Hepatocyte (in vitro differentiated cells): ENCODE measurements around the gene ZNF300. TPM values are rescaled to one million over a fixed set of nuclear protein-coding genes. Genes with fewer than 3 reads are reported as not detected.

Source experiments
- DNase-seq: peaks from one replicate; pipeline ENCODE4 v3.0.0-alpha.2; 2016; ENCODE audit warnings: low spot score
- H2AFZ ChIP-seq: fragments of 200-600 bp; sonication (generic); 2 replicates; pipeline ENCODE4 v1.6.0; 2016; ENCODE audit warnings: antibody characterized with exemption, mild to moderate bottlenecking
- H3K27ac ChIP-seq: fragments of 200-600 bp; sonication (generic); 2 replicates; pipeline ENCODE4 v1.5.1; 2016; ENCODE audit warnings: mild to moderate bottlenecking
- H3K27me3 ChIP-seq: fragments of 200-600 bp; sonication (generic); 2 replicates; pipeline ENCODE4 v1.6.1; 2016
- H3K36me3 ChIP-seq: fragments of 200-600 bp; sonication (generic); replicated peaks from 2 replicates; pipeline ENCODE4 v1.5.1; 2016; ENCODE audit warnings: low read depth; ENCODE audit not compliant: insufficient read depth
- H3K4me1 ChIP-seq: fragments of 200-600 bp; sonication (generic); 2 replicates; pipeline ENCODE4 v1.5.1; 2016; ENCODE audit warnings: mild to moderate bottlenecking, moderate library complexity; ENCODE audit not compliant: insufficient read depth
- H3K4me2 ChIP-seq: fragments of 200-600 bp; sonication (generic); 2 replicates; pipeline ENCODE4 v1.6.0; 2016
- H3K4me3 ChIP-seq: fragments of 200-600 bp; sonication (generic); 2 replicates; pipeline ENCODE4 v1.5.1; 2016; ENCODE audit warnings: mild to moderate bottlenecking
- H3K79me2 ChIP-seq: fragments of 200-600 bp; sonication (generic); 2 replicates; pipeline ENCODE4 v1.6.0; 2017; ENCODE audit warnings: mild to moderate bottlenecking
- H3K9me2 ChIP-seq: fragments of 200-600 bp; sonication (generic); replicated peaks from 2 replicates; pipeline ENCODE4 v1.6.0; 2017; ENCODE audit warnings: mild to moderate bottlenecking; ENCODE audit not compliant: insufficient read depth
- H3K9me3 ChIP-seq: fragments of 200-600 bp; sonication (generic); 2 replicates; pipeline ENCODE4 v1.5.1; 2016; ENCODE audit warnings: low read depth, mild to moderate bottlenecking
- H4K20me1 ChIP-seq: fragments of 200-600 bp; sonication (generic); 2 replicates; pipeline ENCODE4 v1.6.0; 2016; ENCODE audit warnings: mild to moderate bottlenecking; ENCODE audit not compliant: insufficient read depth, poor library complexity, severe bottlenecking
- CTCF ChIP-seq: fragments of 200-600 bp; sonication (generic); IDR thresholded peaks from 2 replicates; pipeline ENCODE4 v1.5.1; 2016; ENCODE audit warnings: antibody characterized with exemption, mild to moderate bottlenecking; ENCODE audit not compliant: poor library complexity
- EZH2 ChIP-seq: fragments of 200-600 bp; sonication (generic); IDR thresholded peaks from 2 replicates; pipeline ENCODE4 v1.6.1; 2016; ENCODE audit warnings: antibody characterized with exemption, mild to moderate bottlenecking, borderline replicate concordance
- EZH2phosphoT487 ChIP-seq: fragments of 200-600 bp; sonication (generic); IDR thresholded peaks from one replicate; pipeline ENCODE4 v1.6.1; 2018; ENCODE audit warnings: antibody characterized with exemption, mild to moderate bottlenecking, low read depth, moderate library complexity; ENCODE audit not compliant: unreplicated experiment, severe bottlenecking
- WGBS: methylation state at CpG from one replicate; pipeline ENCODE4 v1.1.6; 2016; ENCODE audit warnings: low lambda C conversion rate; ENCODE audit errors: missing lambda C conversion rate; 5-methylcytosine and 5-hydroxymethylcytosine counted together
- polyA plus RNA-seq: library from polyadenylated mRNA; unstranded; fragments of >200 nt; fragmentation: Nextera tagmentation; extraction: Ambion mirVana; gene quantifications from 2 replicates; pipeline ENCODE4 v1.2.1, GENCODE V29; 2016
- total RNA-seq: library from RNA; depleted of rRNA; stranded (reverse); fragments of >200 nt; gene quantifications from 2 replicates; pipeline ENCODE4 v1.2.3, GENCODE V29; 2014

The ZNF300 gene
- total and polyA plus RNA-seq, 2 experiments from 2014 or later = 2.7 to 10.0 TPM

DNA sequence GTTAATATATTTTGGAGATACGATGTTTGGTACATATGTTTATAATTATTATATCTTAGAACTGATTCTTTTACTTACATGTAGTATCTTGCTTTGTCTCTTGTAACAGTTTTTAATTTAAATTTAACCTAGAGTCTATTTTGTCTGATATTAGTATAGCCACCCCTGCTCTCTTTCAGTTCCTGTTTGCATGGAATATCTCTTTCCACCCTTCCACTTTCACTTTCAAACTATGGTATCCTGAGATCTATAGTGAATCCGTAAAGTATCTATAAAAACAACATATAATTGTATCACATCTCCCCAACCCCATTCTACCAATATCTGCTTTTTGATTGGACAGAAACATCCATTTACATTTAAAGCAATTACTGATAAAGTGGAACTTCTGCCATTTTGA is 51.2 kb downstream of the ZNF300 start:
- no peaks in the 10 kb centered on the region for H3K9me2 ChIP-seq
- TF ChIP-seq CTCF = no peak
- H3K27me3 ChIP-seq = no peaks in the 10 kb centered on the region
- H3K36me3 ChIP-seq = no peaks in the 10 kb centered on the region
- no peak overlapping the region for H2AFZ ChIP-seq
- H3K79me2 ChIP-seq = no peaks in the 10 kb centered on the region
- H3K4me1 ChIP-seq = no peaks in the 10 kb centered on the region
- H4K20me1 ChIP-seq = no peaks in the 10 kb centered on the region
- no peak overlapping the region for H3K4me2 ChIP-seq
- WGBS = 91% methylated on average over 2 of the region's 2 CpGs
- DNase-seq = no peak
- H3K4me3 ChIP-seq = no peak overlapping the region
- H3K27ac ChIP-seq = no peak overlapping the region
- no peaks in the 10 kb centered on the region for H3K9me3 ChIP-seq

- Histone ChIP-seq H2AFZ (no peak overlapping the region), H3K4me3 (no peak overlapping the region), H3K36me3 (no peaks in the 10 kb centered on the region), H3K4me1 (no peaks in the 10 kb centered on the region), H4K20me1 (no peaks in the 10 kb centered on the region), H3K9me2 (no peaks in the 10 kb centered on the region), H3K9me3 (no peaks in the 10 kb centered on the region), H3K4me2 (no peak overlapping the region), H3K27me3 (no peaks in the 10 kb centered on the region), H3K27ac (no peak overlapping the region), H3K79me2 (no peaks in the 10 kb centered on the region)
- 85% methylated on average over 3 of the region's 3 CpGs for WGBS
- TF ChIP-seq EZH2phosphoT487 (no peak), EZH2 (no peak)
- no peak for DNase-seq
Observed at GRCh38 chr5:150851039-150851438, 53.7 kb downstream of the ZNF300 start.

GRCh38 chr5:150848271-150848670 is 56.5 kb downstream of the ZNF300 start:
- Histone ChIP-seq H3K27me3 (no peaks in the 10 kb centered on the region), H3K4me3 (no peak overlapping the region), H4K20me1 (no peaks in the 10 kb centered on the region), H3K4me1 (no peaks in the 10 kb centered on the region), H3K27ac (no peak overlapping the region), H2AFZ (no peak overlapping the region), H3K9me3 (no peaks in the 10 kb centered on the region), H3K9me2 (no peaks in the 10 kb centered on the region), H3K36me3 (no peaks in the 10 kb centered on the region), H3K4me2 (no peak overlapping the region), H3K79me2 (no peaks in the 10 kb centered on the region)
- DNase-seq = no peak
- TF ChIP-seq EZH2 = no peak
- no peak for TF ChIP-seq EZH2phosphoT487
- TF ChIP-seq CTCF = no peak
- WGBS = 87% methylated on average over 4 of the region's 4 CpGs

GRCh38 chr5:150847334-150847695 is 57.5 kb downstream of the ZNF300 start:
- Histone ChIP-seq H3K27ac (no peak overlapping the region), H3K4me3 (no peak overlapping the region), H3K79me2 (no peaks in the 10 kb centered on the region), H4K20me1 (no peaks in the 10 kb centered on the region), H3K27me3 (no peaks in the 10 kb centered on the region), H3K4me1 (no peaks in the 10 kb centered on the region), H2AFZ (no peak overlapping the region), H3K9me2 (no peaks in the 10 kb centered on the region), H3K9me3 (no peaks in the 10 kb centered on the region), H3K36me3 (no peaks in the 10 kb centered on the region), H3K4me2 (no peak overlapping the region)
- 50% methylated on average over 5 of the region's 5 CpGs for WGBS
- no peak for DNase-seq
- TF ChIP-seq CTCF (no peak), EZH2 (no peak), EZH2phosphoT487 (no peak)
